ENCODE measurements around the gene N4BP2L2. TPM values are rescaled to one million over a fixed set of nuclear protein-coding genes. Genes with fewer than 3 reads are reported as not detected.

N4BP2L2 gene
- total and polyA plus RNA-seq, 4 donors: 14.9 to 116 (median 76.7) TPM

DNA sequence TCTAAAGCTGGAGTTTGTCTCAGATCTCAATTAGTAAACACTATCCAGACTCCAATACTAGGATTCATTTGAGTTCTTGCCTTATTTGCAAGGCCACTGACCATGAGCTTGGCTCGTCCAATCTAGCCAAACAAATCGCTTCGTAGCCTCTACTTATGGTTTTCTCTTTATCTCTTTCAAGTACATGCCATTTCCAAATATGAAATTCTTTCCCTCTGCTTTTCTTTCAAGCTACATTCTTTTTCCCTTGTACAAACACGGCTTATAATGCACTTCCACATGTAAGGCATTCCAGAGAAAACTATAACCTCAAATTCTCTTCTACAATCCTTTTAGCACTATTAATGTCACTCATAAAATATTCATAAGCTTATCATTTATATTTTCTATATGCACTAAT is 99.7 kb downstream of the N4BP2L2 start:
- H3K27ac ChIP-seq (ENCODE audit: low read depth in 1 of 2, low read length in 2 of 2): no peak overlapping the region
- H3K36me3 ChIP-seq (ENCODE audit: control insufficient read depth in 4 of 4, insufficient read depth in 3 of 4, low read depth in 1 of 4, low read length in 3 of 4): peaks cover 0 to 8% (median 0%) of the 10 kb centered on the region in 4 donors
- DNase-seq (ENCODE audit: low spot score): no peak
- TF ChIP-seq JUND (IDR thresholded peaks at IDR 0.05): no peak
- no peak for TF ChIP-seq ATF3 (IDR thresholded peaks at IDR 0.05)
- no peak for TF ChIP-seq NR2F2 (IDR thresholded peaks at IDR 0.05)
- no peak for TF ChIP-seq RAD21 (IDR thresholded peaks at IDR 0.05)
- TF ChIP-seq CTCF (IDR thresholded peaks at IDR 0.05; ENCODE audit: low read depth, low read length, missing input control): no peak
- TF ChIP-seq SP1 (IDR thresholded peaks at IDR 0.05): no peak
- no peak for TF ChIP-seq GABPA (IDR thresholded peaks at IDR 0.05 in 1 of 2, conservative IDR thresholded peaks at IDR 0.05 in 1 of 2)
- TF ChIP-seq FOXA2 (IDR thresholded peaks at IDR 0.05): no peak
- no peak for TF ChIP-seq ZBTB33 (IDR thresholded peaks at IDR 0.05)
- TF ChIP-seq, protein P1, sequence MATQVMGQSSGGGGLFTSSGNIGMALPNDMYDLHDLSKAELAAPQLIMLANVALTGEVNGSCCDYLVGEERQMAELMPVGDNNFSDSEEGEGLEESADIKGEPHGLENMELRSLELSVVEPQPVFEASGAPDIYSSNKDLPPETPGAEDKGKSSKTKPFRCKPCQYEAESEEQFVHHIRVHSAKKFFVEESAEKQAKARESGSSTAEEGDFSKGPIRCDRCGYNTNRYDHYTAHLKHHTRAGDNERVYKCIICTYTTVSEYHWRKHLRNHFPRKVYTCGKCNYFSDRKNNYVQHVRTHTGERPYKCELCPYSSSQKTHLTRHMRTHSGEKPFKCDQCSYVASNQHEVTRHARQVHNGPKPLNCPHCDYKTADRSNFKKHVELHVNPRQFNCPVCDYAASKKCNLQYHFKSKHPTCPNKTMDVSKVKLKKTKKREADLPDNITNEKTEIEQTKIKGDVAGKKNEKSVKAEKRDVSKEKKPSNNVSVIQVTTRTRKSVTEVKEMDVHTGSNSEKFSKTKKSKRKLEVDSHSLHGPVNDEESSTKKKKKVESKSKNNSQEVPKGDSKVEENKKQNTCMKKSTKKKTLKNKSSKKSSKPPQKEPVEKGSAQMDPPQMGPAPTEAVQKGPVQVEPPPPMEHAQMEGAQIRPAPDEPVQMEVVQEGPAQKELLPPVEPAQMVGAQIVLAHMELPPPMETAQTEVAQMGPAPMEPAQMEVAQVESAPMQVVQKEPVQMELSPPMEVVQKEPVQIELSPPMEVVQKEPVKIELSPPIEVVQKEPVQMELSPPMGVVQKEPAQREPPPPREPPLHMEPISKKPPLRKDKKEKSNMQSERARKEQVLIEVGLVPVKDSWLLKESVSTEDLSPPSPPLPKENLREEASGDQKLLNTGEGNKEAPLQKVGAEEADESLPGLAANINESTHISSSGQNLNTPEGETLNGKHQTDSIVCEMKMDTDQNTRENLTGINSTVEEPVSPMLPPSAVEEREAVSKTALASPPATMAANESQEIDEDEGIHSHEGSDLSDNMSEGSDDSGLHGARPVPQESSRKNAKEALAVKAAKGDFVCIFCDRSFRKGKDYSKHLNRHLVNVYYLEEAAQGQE (IDR thresholded peaks at IDR 0.05): no peak
- no peak for TF ChIP-seq FOXA1 (IDR thresholded peaks at IDR 0.05)
- TF ChIP-seq TAF1 (conservative IDR thresholded peaks at IDR 0.05): no peak
- no peak for TF ChIP-seq RXRA (IDR thresholded peaks at IDR 0.05)
- TF ChIP-seq EGR1 (IDR thresholded peaks at IDR 0.05; ENCODE audit: low read depth in 2 of 2): no peak
- TF ChIP-seq YY1 (IDR thresholded peaks at IDR 0.05): no peak
- no peak for TF ChIP-seq HNF4G (IDR thresholded peaks at IDR 0.05)
- no peak for TF ChIP-seq HNF4A (conservative IDR thresholded peaks at IDR 0.05)
- TF ChIP-seq, protein P2, sequence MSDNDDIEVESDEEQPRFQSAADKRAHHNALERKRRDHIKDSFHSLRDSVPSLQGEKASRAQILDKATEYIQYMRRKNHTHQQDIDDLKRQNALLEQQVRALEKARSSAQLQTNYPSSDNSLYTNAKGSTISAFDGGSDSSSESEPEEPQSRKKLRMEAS (IDR thresholded peaks at IDR 0.05): no peak
- H3K9me3 ChIP-seq (ENCODE audit: control insufficient read depth in 4 of 4, low read length in 3 of 4): no peaks in the 10 kb centered on the region
- H3K4me1 ChIP-seq (ENCODE audit: control insufficient read depth in 4 of 4, insufficient read depth in 4 of 4, low read length in 3 of 4): peaks cover 0 to 8% (median 2%) of the 10 kb centered on the region in 4 donors
- H3K4me3 ChIP-seq (ENCODE audit: low read depth in 1 of 3, low read length in 3 of 3): no peak overlapping the region
- WGBS: 95% methylated on average over 4 of the region's 4 CpGs
- no peaks in the 10 kb centered on the region for H3K27me3 ChIP-seq (ENCODE audit: control insufficient read depth in 4 of 4, insufficient read depth in 4 of 4, low read length in 3 of 4)
- H3K9ac ChIP-seq (ENCODE audit: low read depth in 1 of 2, low read length in 2 of 2): no peak overlapping the region

Data from liver (tissue), 9 donors.